Measurements from ENCODE around the gene OBSL1. TPM values are rescaled to one million over a fixed set of nuclear protein-coding genes. Genes with fewer than 3 reads are reported as not detected.

The OBSL1 gene
- total RNA-seq, 1 experiment from 2014 or later, result 51.9 TPM

DNA sequence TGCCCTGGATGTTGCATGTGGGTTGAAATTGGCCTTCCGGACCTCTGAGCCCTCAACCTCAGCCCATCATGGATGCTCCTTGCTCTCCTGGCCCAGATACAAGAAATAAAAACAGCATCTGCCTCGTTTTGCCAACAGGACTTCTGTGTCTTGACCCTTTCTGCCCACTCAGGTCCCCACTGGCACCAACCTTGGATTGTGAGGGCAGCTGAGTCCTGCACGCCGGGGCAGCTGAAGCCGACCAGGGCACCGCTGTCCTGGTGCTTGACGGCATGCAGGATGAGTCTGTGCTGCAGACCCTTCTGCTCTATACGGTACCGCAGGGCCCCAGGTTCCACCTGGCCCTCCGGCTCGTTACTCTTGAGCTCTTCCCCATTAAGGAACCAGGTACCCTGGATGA, 4.7 kb downstream of the OBSL1 start:
- DNase-seq (ENCODE audit: low spot score), result no peak

DNA sequence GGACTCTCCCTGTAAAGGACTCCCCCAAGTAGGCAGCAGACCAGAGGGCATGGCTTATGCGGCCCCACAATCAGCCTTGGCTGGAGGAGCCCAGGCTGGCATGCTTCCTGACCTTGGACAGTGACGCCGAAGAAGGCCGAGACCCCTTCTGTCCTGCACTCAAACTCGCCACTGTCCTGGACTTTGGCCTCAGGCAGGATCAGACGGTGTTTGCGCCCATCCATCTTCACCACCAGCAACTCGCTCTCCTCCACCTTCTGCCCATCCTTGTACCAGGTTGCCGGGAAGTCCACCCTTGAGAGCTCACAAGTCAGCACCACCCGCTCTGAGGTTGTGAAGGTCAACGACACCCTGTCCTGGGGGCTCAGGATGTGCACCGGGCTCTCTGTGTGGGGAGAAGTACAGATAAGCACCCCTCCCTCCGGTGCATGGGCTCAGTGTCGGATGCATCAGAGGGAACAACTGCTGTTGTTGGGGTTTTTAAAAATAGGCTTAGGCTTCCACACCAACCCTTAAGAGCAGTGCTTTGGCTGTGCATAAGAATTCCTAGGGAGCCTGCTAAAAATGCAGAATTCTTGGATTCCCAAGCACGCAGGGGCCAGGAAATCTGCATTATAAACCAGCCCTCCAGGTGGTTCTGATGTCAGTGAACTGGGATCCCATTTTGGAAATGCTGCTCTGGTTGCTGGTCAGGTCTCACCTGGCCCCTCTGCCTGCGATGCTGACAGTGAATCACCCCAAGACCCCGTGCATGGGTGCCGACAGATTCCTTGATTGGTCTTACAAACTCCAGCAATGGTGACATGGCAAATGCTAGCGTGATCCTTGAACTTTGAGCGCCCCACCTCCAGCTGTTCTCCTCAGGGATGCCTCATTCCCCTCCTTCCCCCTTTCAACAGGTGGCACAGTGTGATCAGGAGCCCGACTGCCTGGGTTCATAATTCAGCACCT, 5.9 kb downstream of the OBSL1 start:
- DNase-seq (ENCODE audit: low spot score), result no peak

- DNase-seq (ENCODE audit: low spot score), result no peak
These were observed 7.9 kb downstream of the OBSL1 start for GRCh38 chr2:219563271-219563928.

- DNase-seq (ENCODE audit: low spot score), result no peak
These were observed 9.0 kb downstream of the OBSL1 start for GRCh38 chr2:219562049-219563020.

DNA sequence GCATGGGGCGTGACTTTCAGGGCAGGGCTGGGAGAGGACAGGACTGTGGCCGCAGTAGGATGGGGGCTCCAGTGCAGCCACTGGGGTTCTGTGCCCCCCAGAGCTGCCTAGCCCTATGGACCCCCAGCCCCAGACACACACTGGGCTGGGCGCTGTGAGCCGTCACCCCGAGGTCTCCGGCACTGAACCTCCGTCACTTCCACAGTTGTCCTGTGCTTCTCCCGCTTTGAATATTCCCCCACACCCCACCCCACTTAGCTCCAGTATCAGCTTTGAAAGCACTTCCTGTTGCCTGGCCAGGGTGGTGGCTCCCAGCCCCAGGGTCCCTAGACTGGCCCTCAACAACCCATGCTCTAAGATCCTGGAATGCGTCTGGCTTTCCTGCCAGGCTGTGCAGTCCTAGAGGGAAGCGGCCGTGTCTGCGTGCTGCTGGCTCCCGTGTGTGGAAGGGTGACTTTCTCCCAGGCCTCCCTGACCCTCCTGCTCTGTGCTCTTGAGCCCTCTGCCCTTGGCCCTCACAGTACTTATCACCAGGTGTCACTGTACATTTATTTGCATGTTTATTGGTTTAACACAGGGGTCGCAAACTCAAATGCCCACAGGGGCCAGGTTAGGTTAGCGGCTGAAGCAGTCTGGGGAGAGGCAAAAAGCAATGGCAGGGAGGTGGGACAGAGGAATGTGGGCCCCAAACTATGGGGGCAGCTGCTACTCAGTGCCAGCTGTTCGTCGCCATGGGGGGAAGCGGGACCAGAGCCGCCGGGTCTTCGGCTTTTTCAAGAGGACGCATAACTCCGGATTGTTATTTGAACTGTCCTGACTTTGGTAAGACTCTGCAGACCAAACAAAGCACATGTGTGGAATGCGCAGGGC, 9.9 kb downstream of the OBSL1 start:
- no peak for DNase-seq (ENCODE audit: low spot score)

- DNase-seq (ENCODE audit: low spot score), result no peak
These were observed 10.5 kb downstream of the OBSL1 start for GRCh38 chr2:219560893-219561178.

- DNase-seq (ENCODE audit: low spot score), result no peak
These were observed 11.1 kb downstream of the OBSL1 start for GRCh38 chr2:219560037-219560892.

GRCh38 chr2:219559156-219559915, 12.0 kb downstream of the OBSL1 start:
- DNase-seq (ENCODE audit: low spot score), result no peak

- no peak for DNase-seq (ENCODE audit: low spot score)
These were observed 13.3 kb downstream of the OBSL1 start for GRCh38 chr2:219557791-219558785.

- DNase-seq (ENCODE audit: low spot score), result no peak
These were observed 14.0 kb downstream of the OBSL1 start for GRCh38 chr2:219557320-219557719.

DNA sequence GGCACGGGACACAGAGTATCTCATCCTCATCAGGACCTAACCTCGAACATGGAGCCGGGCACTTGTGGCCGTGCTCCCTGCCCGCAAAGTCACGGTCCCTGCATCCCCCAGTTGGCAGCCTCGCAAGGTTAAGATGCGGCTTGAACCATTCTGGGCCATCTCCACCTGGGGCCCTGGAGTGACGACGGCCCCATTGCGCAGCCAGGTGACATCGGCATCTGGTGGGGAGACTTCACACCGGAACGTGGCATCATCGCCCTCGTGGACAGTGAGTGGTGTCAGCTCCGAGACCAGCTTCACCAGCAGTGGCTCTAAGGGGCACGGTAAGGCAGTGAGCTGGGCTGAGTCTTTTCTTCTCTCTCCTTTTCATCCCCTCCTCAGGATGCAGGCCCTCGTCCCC, 14.9 kb downstream of the OBSL1 start:
- DNase-seq (ENCODE audit: low spot score), result no peak

GRCh38 chr2:219555956-219556355, 15.4 kb downstream of the OBSL1 start:
- DNase-seq (ENCODE audit: low spot score), result no peak

GRCh38 chr2:219554350-219554749, 17.0 kb downstream of the OBSL1 start:
- DNase-seq (ENCODE audit: low spot score), result no peak

- no peak for DNase-seq (ENCODE audit: low spot score)
These were observed 17.8 kb downstream of the OBSL1 start for GRCh38 chr2:219553463-219553963.

- no peak for DNase-seq (ENCODE audit: low spot score)
These were observed 18.2 kb downstream of the OBSL1 start for GRCh38 chr2:219553168-219553417.

- peak; percentile 54 for DNase-seq (ENCODE audit: low spot score)
These were observed 18.8 kb downstream of the OBSL1 start for GRCh38 chr2:219552382-219553167.

All from H4 (cell line).